ENCODE results near the gene NCBP1.

- TF ChIP-seq CTCF (conservative IDR thresholded peaks at IDR 0.05; ENCODE audit: low read depth, low read length) (no peak), EZH2 (IDR thresholded peaks at IDR 0.05; ENCODE audit: low read length, unreplicated experiment) (no peak), EZH2phosphoT487 (IDR thresholded peaks at IDR 0.05; ENCODE audit: borderline replicate concordance, low read length) (no peak)
Observed at GRCh38 chr9:97688654-97689053, 55.0 kb downstream of the NCBP1 start.

Measured in PC-3 (cell line).